ENCODE results near the gene KCNIP3. TPM values are rescaled to one million over a fixed set of nuclear protein-coding genes. Genes with fewer than 3 reads are reported as not detected.

The KCNIP3 gene
- total and polyA plus RNA-seq, 10 donors = 0.59 to 5.2 (median 3.0) TPM

GRCh38 chr2:95289253-95289652, 7.9 kb upstream of the KCNIP3 start:
- H3K4me1 ChIP-seq = no peaks in the 10 kb centered on the region
- 62 to 77% (median 69%) methylated on average over 7 of the region's 7 CpGs for WGBS, 5 donors
- DNase-seq = no peak
- no peaks in the 10 kb centered on the region for H3K27me3 ChIP-seq (replicated peaks in 1 of 7)
- no peaks in the 10 kb centered on the region for H3K36me3 ChIP-seq
- TF ChIP-seq POLR2A (IDR thresholded peaks at IDR 0.05) = no peak
- TF ChIP-seq, protein P1, sequence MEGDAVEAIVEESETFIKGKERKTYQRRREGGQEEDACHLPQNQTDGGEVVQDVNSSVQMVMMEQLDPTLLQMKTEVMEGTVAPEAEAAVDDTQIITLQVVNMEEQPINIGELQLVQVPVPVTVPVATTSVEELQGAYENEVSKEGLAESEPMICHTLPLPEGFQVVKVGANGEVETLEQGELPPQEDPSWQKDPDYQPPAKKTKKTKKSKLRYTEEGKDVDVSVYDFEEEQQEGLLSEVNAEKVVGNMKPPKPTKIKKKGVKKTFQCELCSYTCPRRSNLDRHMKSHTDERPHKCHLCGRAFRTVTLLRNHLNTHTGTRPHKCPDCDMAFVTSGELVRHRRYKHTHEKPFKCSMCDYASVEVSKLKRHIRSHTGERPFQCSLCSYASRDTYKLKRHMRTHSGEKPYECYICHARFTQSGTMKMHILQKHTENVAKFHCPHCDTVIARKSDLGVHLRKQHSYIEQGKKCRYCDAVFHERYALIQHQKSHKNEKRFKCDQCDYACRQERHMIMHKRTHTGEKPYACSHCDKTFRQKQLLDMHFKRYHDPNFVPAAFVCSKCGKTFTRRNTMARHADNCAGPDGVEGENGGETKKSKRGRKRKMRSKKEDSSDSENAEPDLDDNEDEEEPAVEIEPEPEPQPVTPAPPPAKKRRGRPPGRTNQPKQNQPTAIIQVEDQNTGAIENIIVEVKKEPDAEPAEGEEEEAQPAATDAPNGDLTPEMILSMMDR (IDR thresholded peaks at IDR 0.05 in 8 of 11, conservative IDR thresholded peaks at IDR 0.05 in 3 of 11) = no peak
- no peak for TF ChIP-seq POLR2AphosphoS5 (IDR thresholded peaks at IDR 0.05)
- no peak overlapping the region for H3K27ac ChIP-seq
- H3K4me3 ChIP-seq = no peak overlapping the region
- intact Hi-C loops (cut with DNase I; ENCODE audit: low total_unique reads) = no loop called here
- peaks cover 0 to 46% (median 33%) of the 10 kb centered on the region in 8 donors for H3K9me3 ChIP-seq

GRCh38 chr2:95291222-95291621, 5.9 kb upstream of the KCNIP3 start:
- TF ChIP-seq POLR2AphosphoS5 (IDR thresholded peaks at IDR 0.05) (no peak), POLR2A (IDR thresholded peaks at IDR 0.05) (no peak)
- TF ChIP-seq, protein P1 (IDR thresholded peaks at IDR 0.05 in 8 of 11, conservative IDR thresholded peaks at IDR 0.05 in 3 of 11) = no peak
- Histone ChIP-seq H3K9me3 (peaks cover 0 to 46% (median 33%) of the 10 kb centered on the region in 8 donors), H3K4me1 (no peaks in the 10 kb centered on the region), H3K4me3 (no peak overlapping the region), H3K36me3 (no peaks in the 10 kb centered on the region), H3K27ac (no peak overlapping the region), H3K27me3 (replicated peaks in 1 of 7) (peaks cover 0 to 5% (median 0%) of the 10 kb centered on the region in 7 donors)
- DNase-seq = no peak
- intact Hi-C loops (cut with DNase I; ENCODE audit: low total_unique reads) = no loop called here

GRCh38 chr2:95292623-95293260, 4.4 kb upstream of the KCNIP3 start:
- no peaks in the 10 kb centered on the region for H3K36me3 ChIP-seq
- H3K9me3 ChIP-seq = peaks cover 0 to 46% (median 33%) of the 10 kb centered on the region in 8 donors
- H3K4me1 ChIP-seq = no peaks in the 10 kb centered on the region
- no peak overlapping the region for H3K4me3 ChIP-seq
- WGBS, 5 donors = 88 to 94% (median 90%) methylated on average over 8 to 9 of the region's 9 CpGs
- no peak for DNase-seq
- TF ChIP-seq, protein P1 (IDR thresholded peaks at IDR 0.05 in 8 of 11, conservative IDR thresholded peaks at IDR 0.05 in 3 of 11) = no peak
- TF ChIP-seq POLR2A (IDR thresholded peaks at IDR 0.05) (no peak), POLR2AphosphoS5 (IDR thresholded peaks at IDR 0.05) (no peak)
- H3K27ac ChIP-seq = no peak overlapping the region
- intact Hi-C loops (cut with DNase I; ENCODE audit: low total_unique reads) = no loop called here
- peaks cover 0 to 20% (median 0%) of the 10 kb centered on the region in 7 donors for H3K27me3 ChIP-seq (replicated peaks in 1 of 7)

DNA sequence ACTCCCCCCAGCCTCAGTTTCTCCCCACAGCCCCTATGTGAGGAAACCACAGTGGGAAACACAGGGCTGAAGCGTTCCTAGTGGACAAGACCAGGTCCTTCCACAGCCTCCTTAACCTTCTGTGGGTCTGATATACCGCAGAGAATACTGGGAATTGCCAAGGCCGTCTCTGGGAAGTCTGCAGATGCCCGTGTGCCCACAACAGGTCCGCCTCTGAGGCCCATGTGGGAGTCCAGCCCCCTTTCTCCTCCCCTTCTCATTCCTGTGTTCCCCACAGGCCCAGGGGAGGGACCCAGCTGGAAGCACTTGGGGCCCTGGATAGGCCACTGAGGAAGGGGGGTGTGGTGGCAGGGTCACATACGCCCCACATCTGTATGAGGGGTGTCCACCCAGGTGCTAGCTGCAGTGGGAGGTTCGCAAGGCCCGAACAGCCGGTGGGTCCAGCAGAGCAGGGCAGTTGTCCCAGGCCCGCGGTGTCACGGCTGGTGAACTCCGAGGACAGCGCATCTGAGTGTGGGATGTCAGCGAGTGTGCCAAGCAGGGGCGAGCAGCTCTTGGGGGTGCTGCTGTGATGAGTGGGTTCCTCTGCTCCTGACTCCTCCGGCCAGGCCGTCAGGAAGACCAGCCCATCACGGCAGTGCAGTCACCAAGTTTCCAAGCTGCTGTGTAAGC, 2.4 kb upstream of the KCNIP3 start:
- TF ChIP-seq, protein P1 (IDR thresholded peaks at IDR 0.05 in 8 of 11, conservative IDR thresholded peaks at IDR 0.05 in 3 of 11) = no peak
- 86 to 91% (median 88%) methylated on average over 12 to 19 of the region's 19 CpGs for WGBS, 5 donors
- H3K9me3 ChIP-seq = peaks cover 0 to 42% (median 32%) of the 10 kb centered on the region in 8 donors
- H3K27ac ChIP-seq = no peak overlapping the region
- no peaks in the 10 kb centered on the region for H3K4me1 ChIP-seq
- H3K27me3 ChIP-seq (replicated peaks in 1 of 7) = peaks cover 0 to 24% (median 0%) of the 10 kb centered on the region in 7 donors
- no peak overlapping the region for H3K4me3 ChIP-seq
- intact Hi-C loops (cut with DNase I; ENCODE audit: low total_unique reads) = no loop called here
- no peaks in the 10 kb centered on the region for H3K36me3 ChIP-seq
- no peak for DNase-seq
